ENCODE results near the gene DCAF15.

Gene DCAF15

GRCh38 chr19:14006766-14007562, 54.7 kb downstream of the DCAF15 start:
- Histone ChIP-seq H3K27ac (ENCODE audit: low read depth, low read length) (peak overlapping the region; percentile 99), H3K27me3 (ENCODE audit: control insufficient read depth, insufficient read depth, low read length) (no peaks in the 10 kb centered on the region), H3K36me3 (ENCODE audit: control insufficient read depth, insufficient read depth, low read length) (no peaks in the 10 kb centered on the region), H3K4me1 (ENCODE audit: control insufficient read depth, insufficient read depth, low read length) (peaks cover 2% of the 10 kb centered on the region), H3K4me3 (ENCODE audit: low read length) (peak overlapping the region; percentile 93), H3K9ac (ENCODE audit: low read length) (peak overlapping the region; percentile 98)
